ENCODE data around the gene HMOX2.

GRCh38 chr16:4481526-4481925 lies 5.3 kb downstream of the HMOX2 start:
- no peak for TF ChIP-seq EZH2 (IDR thresholded peaks at IDR 0.05; ENCODE audit: insufficient read depth, poor library complexity, severe bottlenecking)
- no peak for TF ChIP-seq EZH2phosphoT487 (IDR thresholded peaks at IDR 0.05; ENCODE audit: insufficient read depth, low read depth)
